ENCODE results near the gene AKAP7.

AKAP7 gene

GRCh38 chr6:131161987-131162386 lies 26.7 kb downstream of the AKAP7 start:
- no peaks in the 10 kb centered on the region for H3K36me3 ChIP-seq (ENCODE audit: control insufficient read depth, insufficient read depth, low read length)
- no peaks in the 10 kb centered on the region for H3K4me1 ChIP-seq (ENCODE audit: control insufficient read depth, insufficient read depth, low read length, poor library complexity, severe bottlenecking)
- H3K9me3 ChIP-seq (ENCODE audit: control insufficient read depth, low read length) = no peaks in the 10 kb centered on the region
- H3K4me3 ChIP-seq (ENCODE audit: insufficient read depth, low read depth, low read length, poor library complexity, severe bottlenecking) = no peak overlapping the region
- no peak for DNase-seq
- H3K27ac ChIP-seq (ENCODE audit: insufficient read depth, low read length, poor library complexity, severe bottlenecking) = no peak overlapping the region
- no peaks in the 10 kb centered on the region for H3K27me3 ChIP-seq (replicated peaks; ENCODE audit: control insufficient read depth, insufficient read depth, low read length, poor library complexity, severe bottlenecking)

GRCh38 chr6:131163886-131164285 lies 28.6 kb downstream of the AKAP7 start:
- H3K9me3 ChIP-seq (ENCODE audit: control insufficient read depth, low read length) = no peaks in the 10 kb centered on the region
- H3K4me1 ChIP-seq (ENCODE audit: control insufficient read depth, insufficient read depth, low read length, poor library complexity, severe bottlenecking) = no peaks in the 10 kb centered on the region
- H3K36me3 ChIP-seq (ENCODE audit: control insufficient read depth, insufficient read depth, low read length) = no peaks in the 10 kb centered on the region
- H3K4me3 ChIP-seq (ENCODE audit: insufficient read depth, low read depth, low read length, poor library complexity, severe bottlenecking) = no peak overlapping the region
- no peaks in the 10 kb centered on the region for H3K27me3 ChIP-seq (replicated peaks; ENCODE audit: control insufficient read depth, insufficient read depth, low read length, poor library complexity, severe bottlenecking)
- no peak overlapping the region for H3K27ac ChIP-seq (ENCODE audit: insufficient read depth, low read length, poor library complexity, severe bottlenecking)
- DNase-seq = no peak

GRCh38 chr6:131164506-131164905 lies 29.2 kb downstream of the AKAP7 start:
- no peak for DNase-seq
- H3K9me3 ChIP-seq (ENCODE audit: control insufficient read depth, low read length) = no peaks in the 10 kb centered on the region
- no peaks in the 10 kb centered on the region for H3K27me3 ChIP-seq (replicated peaks; ENCODE audit: control insufficient read depth, insufficient read depth, low read length, poor library complexity, severe bottlenecking)
- no peaks in the 10 kb centered on the region for H3K4me1 ChIP-seq (ENCODE audit: control insufficient read depth, insufficient read depth, low read length, poor library complexity, severe bottlenecking)
- peaks cover 5% of the 10 kb centered on the region for H3K36me3 ChIP-seq (ENCODE audit: control insufficient read depth, insufficient read depth, low read length)
- H3K27ac ChIP-seq (ENCODE audit: insufficient read depth, low read length, poor library complexity, severe bottlenecking) = no peak overlapping the region
- no peak overlapping the region for H3K4me3 ChIP-seq (ENCODE audit: insufficient read depth, low read depth, low read length, poor library complexity, severe bottlenecking)

GRCh38 chr6:131167773-131168172 lies 32.5 kb downstream of the AKAP7 start:
- DNase-seq = no peak
- Histone ChIP-seq H3K36me3 (ENCODE audit: control insufficient read depth, insufficient read depth, low read length) (peaks cover 5% of the 10 kb centered on the region), H3K9me3 (ENCODE audit: control insufficient read depth, low read length) (no peaks in the 10 kb centered on the region), H3K4me3 (ENCODE audit: insufficient read depth, low read depth, low read length, poor library complexity, severe bottlenecking) (no peak overlapping the region), H3K27me3 (replicated peaks; ENCODE audit: control insufficient read depth, insufficient read depth, low read length, poor library complexity, severe bottlenecking) (no peaks in the 10 kb centered on the region), H3K27ac (ENCODE audit: insufficient read depth, low read length, poor library complexity, severe bottlenecking) (no peak overlapping the region), H3K4me1 (ENCODE audit: control insufficient read depth, insufficient read depth, low read length, poor library complexity, severe bottlenecking) (no peaks in the 10 kb centered on the region)

- no peak for DNase-seq
- Histone ChIP-seq H3K36me3 (ENCODE audit: control insufficient read depth, insufficient read depth, low read length) (peaks cover 5% of the 10 kb centered on the region), H3K4me1 (ENCODE audit: control insufficient read depth, insufficient read depth, low read length, poor library complexity, severe bottlenecking) (no peaks in the 10 kb centered on the region), H3K27me3 (replicated peaks; ENCODE audit: control insufficient read depth, insufficient read depth, low read length, poor library complexity, severe bottlenecking) (no peaks in the 10 kb centered on the region), H3K4me3 (ENCODE audit: insufficient read depth, low read depth, low read length, poor library complexity, severe bottlenecking) (no peak overlapping the region), H3K27ac (ENCODE audit: insufficient read depth, low read length, poor library complexity, severe bottlenecking) (no peak overlapping the region), H3K9me3 (ENCODE audit: control insufficient read depth, low read length) (no peaks in the 10 kb centered on the region)
Measured at GRCh38 chr6:131169613-131170012, 34.3 kb downstream of the AKAP7 start.

- H3K4me1 ChIP-seq (ENCODE audit: control insufficient read depth, insufficient read depth, low read length, poor library complexity, severe bottlenecking) = no peaks in the 10 kb centered on the region
Measured at GRCh38 chr6:131172222-131172621, 37.0 kb downstream of the AKAP7 start.

GRCh38 chr6:131173680-131174079 lies 38.4 kb downstream of the AKAP7 start:
- Histone ChIP-seq H3K9me3 (ENCODE audit: control insufficient read depth, low read length) (no peaks in the 10 kb centered on the region), H3K27me3 (replicated peaks; ENCODE audit: control insufficient read depth, insufficient read depth, low read length, poor library complexity, severe bottlenecking) (no peaks in the 10 kb centered on the region), H3K4me1 (ENCODE audit: control insufficient read depth, insufficient read depth, low read length, poor library complexity, severe bottlenecking) (no peaks in the 10 kb centered on the region), H3K36me3 (ENCODE audit: control insufficient read depth, insufficient read depth, low read length) (peaks cover 5% of the 10 kb centered on the region), H3K4me3 (ENCODE audit: insufficient read depth, low read depth, low read length, poor library complexity, severe bottlenecking) (no peak overlapping the region), H3K27ac (ENCODE audit: insufficient read depth, low read length, poor library complexity, severe bottlenecking) (no peak overlapping the region)
- DNase-seq = no peak

More at GRCh38 chr6:131172222-131172621, 37.0 kb downstream of the AKAP7 start:
- H3K27me3 ChIP-seq (replicated peaks; ENCODE audit: control insufficient read depth, insufficient read depth, low read length, poor library complexity, severe bottlenecking) = no peaks in the 10 kb centered on the region
- peaks cover 5% of the 10 kb centered on the region for H3K36me3 ChIP-seq (ENCODE audit: control insufficient read depth, insufficient read depth, low read length)
- no peak overlapping the region for H3K27ac ChIP-seq (ENCODE audit: insufficient read depth, low read length, poor library complexity, severe bottlenecking)
- H3K9me3 ChIP-seq (ENCODE audit: control insufficient read depth, low read length) = no peaks in the 10 kb centered on the region
- no peak for DNase-seq
- H3K4me3 ChIP-seq (ENCODE audit: insufficient read depth, low read depth, low read length, poor library complexity, severe bottlenecking) = no peak overlapping the region

GRCh38 chr6:131175564-131175963 lies 40.3 kb downstream of the AKAP7 start:
- no peak overlapping the region for H3K27ac ChIP-seq (ENCODE audit: insufficient read depth, low read length, poor library complexity, severe bottlenecking)
- H3K36me3 ChIP-seq (ENCODE audit: control insufficient read depth, insufficient read depth, low read length) = no peaks in the 10 kb centered on the region
- no peak overlapping the region for H3K4me3 ChIP-seq (ENCODE audit: insufficient read depth, low read depth, low read length, poor library complexity, severe bottlenecking)

GRCh38 chr6:131177996-131178395 lies 42.7 kb downstream of the AKAP7 start:
- H3K27me3 ChIP-seq (replicated peaks; ENCODE audit: control insufficient read depth, insufficient read depth, low read length, poor library complexity, severe bottlenecking) = no peaks in the 10 kb centered on the region
- H3K27ac ChIP-seq (ENCODE audit: insufficient read depth, low read length, poor library complexity, severe bottlenecking) = no peak overlapping the region
- H3K4me3 ChIP-seq (ENCODE audit: insufficient read depth, low read depth, low read length, poor library complexity, severe bottlenecking) = no peak overlapping the region
- peaks cover under 1% of the 10 kb centered on the region for H3K4me1 ChIP-seq (ENCODE audit: control insufficient read depth, insufficient read depth, low read length, poor library complexity, severe bottlenecking)
- no peaks in the 10 kb centered on the region for H3K9me3 ChIP-seq (ENCODE audit: control insufficient read depth, low read length)
- H3K36me3 ChIP-seq (ENCODE audit: control insufficient read depth, insufficient read depth, low read length) = no peaks in the 10 kb centered on the region
- DNase-seq = no peak

More at GRCh38 chr6:131175564-131175963, 40.3 kb downstream of the AKAP7 start:
- Histone ChIP-seq H3K4me1 (ENCODE audit: control insufficient read depth, insufficient read depth, low read length, poor library complexity, severe bottlenecking) (no peaks in the 10 kb centered on the region), H3K9me3 (ENCODE audit: control insufficient read depth, low read length) (no peaks in the 10 kb centered on the region), H3K27me3 (replicated peaks; ENCODE audit: control insufficient read depth, insufficient read depth, low read length, poor library complexity, severe bottlenecking) (no peaks in the 10 kb centered on the region)
- no peak for DNase-seq

- H3K4me1 ChIP-seq (ENCODE audit: control insufficient read depth, insufficient read depth, low read length, poor library complexity, severe bottlenecking) = peaks cover 5% of the 10 kb centered on the region
- H3K36me3 ChIP-seq (ENCODE audit: control insufficient read depth, insufficient read depth, low read length) = no peaks in the 10 kb centered on the region
- no peak overlapping the region for H3K27ac ChIP-seq (ENCODE audit: insufficient read depth, low read length, poor library complexity, severe bottlenecking)
- H3K4me3 ChIP-seq (ENCODE audit: insufficient read depth, low read depth, low read length, poor library complexity, severe bottlenecking) = no peak overlapping the region
- no peaks in the 10 kb centered on the region for H3K27me3 ChIP-seq (replicated peaks; ENCODE audit: control insufficient read depth, insufficient read depth, low read length, poor library complexity, severe bottlenecking)
- peak in 1 of 3 donors; percentile 12 for DNase-seq
- H3K9me3 ChIP-seq (ENCODE audit: control insufficient read depth, low read length) = no peaks in the 10 kb centered on the region
Measured at GRCh38 chr6:131182991-131183425, 47.7 kb downstream of the AKAP7 start.

Measured in effector memory CD4-positive, alpha-beta T cell (primary cell).